ENCODE results near the gene ATG9B.

The ATG9B gene

DNA sequence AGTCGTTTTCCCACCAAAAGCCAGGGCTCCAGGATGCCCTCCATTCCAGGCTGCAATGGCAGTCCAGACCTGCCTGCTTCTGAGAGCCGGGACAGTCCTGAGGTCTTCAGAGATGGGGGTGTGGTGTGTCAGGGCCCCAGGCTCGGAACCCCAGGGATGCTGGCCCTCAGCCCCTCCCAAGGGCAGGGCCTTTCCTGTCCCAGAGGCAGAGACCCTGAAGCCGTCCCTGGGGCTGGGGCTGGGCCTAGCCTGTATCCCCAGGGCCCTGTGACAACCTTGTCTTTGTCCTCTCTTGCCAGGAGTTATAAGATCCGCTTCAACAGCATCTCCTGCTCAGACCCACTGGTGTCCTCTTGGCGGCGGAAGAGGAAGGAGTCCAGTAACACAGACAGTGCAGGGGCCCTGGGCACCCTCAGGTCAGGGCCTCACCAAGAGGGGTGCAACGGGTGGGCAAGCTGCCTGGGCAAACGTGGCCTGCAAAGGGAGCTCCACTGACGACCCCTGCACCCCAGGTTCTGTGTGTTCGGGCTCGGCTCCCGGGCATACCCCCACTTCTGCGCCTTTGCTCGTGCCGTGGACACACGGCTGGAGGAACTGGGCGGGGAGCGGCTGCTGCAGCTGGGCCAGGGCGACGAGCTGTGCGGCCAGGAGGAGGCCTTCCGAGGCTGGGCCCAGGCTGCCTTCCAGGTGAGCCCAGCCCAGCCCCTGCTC is 17.5 kb downstream of the ATG9B start:
- H3K4me3 ChIP-seq (ENCODE audit: low read depth, low read length), result no peak overlapping the region
- no peaks in the 10 kb centered on the region for H3K9me3 ChIP-seq
- no peaks in the 10 kb centered on the region for H3K36me3 ChIP-seq
- no peak for TF ChIP-seq CTCF (IDR thresholded peaks at IDR 0.05; ENCODE audit: low read depth, low read length)
- H3K27me3 ChIP-seq, result no peaks in the 10 kb centered on the region
- peaks cover 11% of the 10 kb centered on the region for H3K4me1 ChIP-seq
- DNase-seq, result no peak

- H3K9me3 ChIP-seq, result no peaks in the 10 kb centered on the region
- DNase-seq, result no peak
- no peak for TF ChIP-seq CTCF (IDR thresholded peaks at IDR 0.05; ENCODE audit: low read depth, low read length)
- H3K4me1 ChIP-seq, result peaks cover 11% of the 10 kb centered on the region
- no peaks in the 10 kb centered on the region for H3K27me3 ChIP-seq
- no peak overlapping the region for H3K4me3 ChIP-seq (ENCODE audit: low read depth, low read length)
- H3K36me3 ChIP-seq, result no peaks in the 10 kb centered on the region
Observed at GRCh38 chr7:151005566-151005965, 18.7 kb downstream of the ATG9B start.

DNA sequence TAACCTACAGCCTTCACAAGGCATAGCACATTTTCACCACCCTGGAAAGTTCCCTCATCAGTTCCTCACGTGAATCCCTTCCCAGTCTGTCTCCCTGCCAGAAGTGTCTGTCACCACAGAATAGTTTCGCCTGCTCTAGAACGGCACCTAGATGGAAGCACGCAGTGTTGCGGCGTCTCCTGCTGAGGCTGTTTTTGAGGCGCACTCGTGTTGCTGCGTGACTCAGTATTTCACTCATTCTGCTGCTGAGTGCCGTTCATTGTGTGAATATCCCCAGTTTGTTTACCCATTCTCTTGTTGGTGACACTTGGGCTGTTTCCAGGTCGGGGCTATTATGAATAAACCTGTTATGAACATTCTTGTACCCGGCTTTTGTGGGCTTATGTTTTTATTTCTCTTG is 20.7 kb downstream of the ATG9B start:
- Histone ChIP-seq H3K9me3 (no peaks in the 10 kb centered on the region), H3K27me3 (no peaks in the 10 kb centered on the region), H3K4me3 (ENCODE audit: low read depth, low read length) (no peak overlapping the region), H3K36me3 (no peaks in the 10 kb centered on the region), H3K4me1 (peaks cover 7% of the 10 kb centered on the region)
- no peak for TF ChIP-seq CTCF (IDR thresholded peaks at IDR 0.05; ENCODE audit: low read depth, low read length)
- DNase-seq, result no peak

- no peak for TF ChIP-seq CTCF (IDR thresholded peaks at IDR 0.05; ENCODE audit: low read depth, low read length)
- no peaks in the 10 kb centered on the region for H3K27me3 ChIP-seq
- H3K9me3 ChIP-seq, result no peaks in the 10 kb centered on the region
- H3K36me3 ChIP-seq, result no peaks in the 10 kb centered on the region
- no peak overlapping the region for H3K4me3 ChIP-seq (ENCODE audit: low read depth, low read length)
- no peak for DNase-seq
- H3K4me1 ChIP-seq, result no peaks in the 10 kb centered on the region
Observed at GRCh38 chr7:151001546-151001945, 22.7 kb downstream of the ATG9B start.

GRCh38 chr7:151000897-151001495 is 23.3 kb downstream of the ATG9B start:
- H3K4me1 ChIP-seq, result no peaks in the 10 kb centered on the region
- no peaks in the 10 kb centered on the region for H3K27me3 ChIP-seq
- H3K4me3 ChIP-seq (ENCODE audit: low read depth, low read length), result no peak overlapping the region
- no peaks in the 10 kb centered on the region for H3K36me3 ChIP-seq
- no peaks in the 10 kb centered on the region for H3K9me3 ChIP-seq
- no peak for DNase-seq
- no peak for TF ChIP-seq CTCF (IDR thresholded peaks at IDR 0.05; ENCODE audit: low read depth, low read length)

DNA sequence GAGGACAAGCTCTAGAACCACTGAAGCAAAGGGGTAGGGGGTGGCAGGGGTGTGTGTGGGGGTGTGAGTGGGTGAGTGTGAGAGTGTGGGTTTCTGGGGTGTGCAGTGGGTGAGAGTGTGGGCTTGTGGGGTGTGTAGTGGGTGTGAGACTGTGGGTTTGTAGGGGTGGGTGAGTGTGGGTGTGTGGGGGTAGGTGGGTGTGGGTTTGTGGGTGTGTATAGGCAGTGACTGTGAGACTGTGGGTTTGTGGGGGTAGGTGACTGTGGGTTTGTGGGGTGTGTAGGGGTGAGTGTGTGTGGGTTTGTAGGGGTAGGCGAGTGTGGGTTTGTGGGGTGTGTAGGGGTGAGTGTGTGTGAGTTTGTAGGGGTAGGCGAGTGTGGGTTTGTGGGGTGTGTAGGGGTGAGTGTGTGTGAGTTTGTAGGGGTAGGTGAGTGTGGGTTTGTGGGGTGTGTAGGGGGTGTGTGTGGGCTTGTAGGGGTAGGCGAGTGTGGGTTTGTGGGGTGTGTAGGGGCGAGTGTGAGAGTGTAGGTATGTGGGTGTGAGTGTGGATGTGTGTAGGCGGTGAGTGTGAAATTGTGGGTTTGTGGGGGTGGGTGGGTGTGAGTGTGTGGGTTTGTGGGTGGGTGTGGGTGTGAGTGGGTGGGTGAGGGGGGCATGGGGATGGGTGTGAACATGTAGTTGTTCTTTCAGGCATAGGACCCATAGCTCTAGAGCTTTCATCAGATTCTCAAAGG is 24.6 kb downstream of the ATG9B start:
- Histone ChIP-seq H3K27me3 (no peaks in the 10 kb centered on the region), H3K9me3 (no peaks in the 10 kb centered on the region), H3K4me1 (peaks cover 5% of the 10 kb centered on the region), H3K36me3 (no peaks in the 10 kb centered on the region), H3K4me3 (ENCODE audit: low read depth, low read length) (no peak overlapping the region)
- no peak for DNase-seq
- no peak for TF ChIP-seq CTCF (IDR thresholded peaks at IDR 0.05; ENCODE audit: low read depth, low read length)

Measured in BE2C (cell line).